ENCODE data around the gene EIF5B. TPM values are rescaled to one million over a fixed set of nuclear protein-coding genes. Genes with fewer than 3 reads are reported as not detected.
A peak's percentile ranks its signal among the peaks of the same experiment; 100 is the strongest.

Gene EIF5B
- total and polyA plus RNA-seq, 2 of the 4 experiments (the other 2 are of a cell fraction): 19.7 to 21.8 TPM

GRCh38 chr2:99448556-99448955 is 111.4 kb downstream of the EIF5B start:
- H2BK120ac ChIP-seq (ENCODE audit: low read depth, low read length): no peak overlapping the region
- peak; percentile 53 for DNase-seq
- H3K4ac ChIP-seq (ENCODE audit: low read depth, low read length): no peak overlapping the region
- no CpG with 5 or more reads among the region's 2 CpGs for WGBS, 2 experiments (ENCODE audit: extremely low coverage in 2 of 2, insufficient read length in 1 of 2)
- H2BK5ac ChIP-seq (ENCODE audit: low read depth, low read length, poor library complexity, severe bottlenecking): no peak overlapping the region
- no peaks in the 10 kb centered on the region for H3K9me3 ChIP-seq (ENCODE audit: control insufficient read depth, insufficient read depth, low read length)
- ChIA-PET POLR2A (ENCODE audit: unreplicated experiment) (no interaction called here), CTCF (no interaction called here)
- H2BK20ac ChIP-seq (ENCODE audit: low read depth, low read length): no peak overlapping the region
- peaks cover 9% of the 10 kb centered on the region for H3K4me1 ChIP-seq (ENCODE audit: control insufficient read depth, insufficient read depth, low read length)
- no peak overlapping the region for H4K91ac ChIP-seq (ENCODE audit: insufficient read depth, low read depth, low read length)
- peaks cover 16 to 39% of the 10 kb centered on the region in 2 experiments for H3K79me1 ChIP-seq (ENCODE audit: low read depth in 1 of 2, low read length in 2 of 2)
- ATAC-seq (ENCODE audit: low read depth): 0 out of 2 replicates have a peak, but pooled peaks have one; percentile 18
- H2AK5ac ChIP-seq (ENCODE audit: low read depth, low read length): no peak overlapping the region
- no peak overlapping the region for H3K23ac ChIP-seq (ENCODE audit: low read depth, low read length)
- no peak overlapping the region for H3K4me3 ChIP-seq (ENCODE audit: insufficient read depth, low read depth, low read length)
- BruUV-seq (replicated peaks): no TSS peak
- H2BK15ac ChIP-seq (ENCODE audit: low read depth, low read length): no peak overlapping the region
- intact Hi-C loops (cut with micrococcal nuclease) (no loop called here), dilution Hi-C loops (cut with HindIII; ENCODE audit: low sequenced_read_pairs, unreplicated experiment) (no loop called here), in situ Hi-C loops (cut with MboI; ENCODE audit: low sequenced_read_pairs) (no loop called here)
- H3K56ac ChIP-seq (ENCODE audit: extremely low read depth, insufficient read depth, low read length): no peak overlapping the region
- no peaks in the 10 kb centered on the region for H3K9me1 ChIP-seq (ENCODE audit: insufficient read depth, low read length)
- no peak overlapping the region for H2AK9ac ChIP-seq (replicated peaks; ENCODE audit: low read depth, low read length, poor library complexity)
- no peak overlapping the region for H4K8ac ChIP-seq (ENCODE audit: low read depth in 2 of 2, low read length in 2 of 2)
- TF ChIP-seq RAD21 (IDR thresholded peaks at IDR 0.05; ENCODE audit: low read length) (no peak), FOS (IDR thresholded peaks at IDR 0.05; ENCODE audit: low read depth, low read length) (no peak), BHLHE40 (IDR thresholded peaks at IDR 0.05; ENCODE audit: low read depth, low read length) (no peak), MXI1 (IDR thresholded peaks at IDR 0.05; ENCODE audit: borderline replicate concordance, low read depth, low read length) (no peak), MAZ (IDR thresholded peaks at IDR 0.05; ENCODE audit: borderline replicate concordance, low read depth, low read length) (no peak), CEBPB (IDR thresholded peaks at IDR 0.05; ENCODE audit: low read depth, low read length) (no peak), ELK1 (IDR thresholded peaks at IDR 0.05; ENCODE audit: borderline replicate concordance, low read depth, low read length) (no peak), MAFK (IDR thresholded peaks at IDR 0.05; ENCODE audit: low read depth, low read length) (no peak), NFE2L2 (IDR thresholded peaks at IDR 0.05; ENCODE audit: low read depth, low read length) (no peak), USF2 (IDR thresholded peaks at IDR 0.05; ENCODE audit: low read depth, low read length) (no peak), SMC3 (IDR thresholded peaks at IDR 0.05; ENCODE audit: low read depth, low read length) (no peak), CTCF (conservative IDR thresholded peaks at IDR 0.05; ENCODE audit: low read depth, low read length) (no peak), RFX5 (IDR thresholded peaks at IDR 0.05; ENCODE audit: low read depth, low read length) (no peak), RCOR1 (IDR thresholded peaks at IDR 0.05; ENCODE audit: insufficient replicate concordance, low read length) (no peak), CHD1 (IDR thresholded peaks at IDR 0.05; ENCODE audit: low read depth, low read length) (no peak), POLR2A (IDR thresholded peaks at IDR 0.05; ENCODE audit: low read depth, low read length) (no peak)
- H3K14ac ChIP-seq (replicated peaks; ENCODE audit: low read depth, low read length): no peak overlapping the region
- H3K36me3 ChIP-seq (ENCODE audit: control insufficient read depth, insufficient read depth, low read length): peaks cover 9% of the 10 kb centered on the region
- no peak overlapping the region for H3K18ac ChIP-seq (ENCODE audit: low read depth, low read length)
- no peaks in the 10 kb centered on the region for H3K27me3 ChIP-seq (ENCODE audit: control insufficient read depth, insufficient read depth, low read length)
- H3K27ac ChIP-seq (ENCODE audit: insufficient read depth, low read length): no peak overlapping the region
- H4K20me1 ChIP-seq (ENCODE audit: insufficient read depth, low read length): peaks cover 10% of the 10 kb centered on the region
- no peak overlapping the region for H4K5ac ChIP-seq (ENCODE audit: low read depth, low read length)
- no peak overlapping the region for H2AFZ ChIP-seq (replicated peaks; ENCODE audit: low read length, poor library complexity)
- no peak overlapping the region for H3K4me2 ChIP-seq (ENCODE audit: low read depth, low read length)
- no peak overlapping the region for H3K9ac ChIP-seq (ENCODE audit: low read depth, low read length)
